GM21447 (cell line): ENCODE measurements around the gene CCNL1.

Experiments
- ATAC-seq: cut with Tn5 transposase; IDR thresholded peaks from one replicate; pipeline ENCODE4 v1.9.1; 2021; ENCODE audit not compliant: unreplicated experiment

The CCNL1 gene

DNA sequence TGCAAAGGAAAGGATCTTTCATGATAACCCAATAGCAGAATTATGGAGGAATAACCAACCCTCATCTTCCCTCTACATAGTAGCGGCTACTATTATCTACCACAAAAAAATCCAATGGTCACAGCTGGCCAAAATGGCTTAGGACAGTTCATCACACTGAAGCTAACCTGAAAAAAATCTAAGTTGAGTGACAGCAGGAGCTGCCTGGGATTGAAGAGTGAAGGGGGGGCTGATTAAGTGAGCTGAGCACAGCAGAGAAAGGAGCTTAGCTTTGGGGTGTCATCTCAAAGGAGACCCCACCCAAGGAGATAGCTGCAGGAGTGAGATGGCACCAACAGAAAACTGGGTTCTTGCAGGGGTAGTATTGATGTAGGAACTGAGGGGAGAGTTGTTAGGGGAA is 33.6 kb downstream of the CCNL1 start:
- no peak for ATAC-seq

DNA sequence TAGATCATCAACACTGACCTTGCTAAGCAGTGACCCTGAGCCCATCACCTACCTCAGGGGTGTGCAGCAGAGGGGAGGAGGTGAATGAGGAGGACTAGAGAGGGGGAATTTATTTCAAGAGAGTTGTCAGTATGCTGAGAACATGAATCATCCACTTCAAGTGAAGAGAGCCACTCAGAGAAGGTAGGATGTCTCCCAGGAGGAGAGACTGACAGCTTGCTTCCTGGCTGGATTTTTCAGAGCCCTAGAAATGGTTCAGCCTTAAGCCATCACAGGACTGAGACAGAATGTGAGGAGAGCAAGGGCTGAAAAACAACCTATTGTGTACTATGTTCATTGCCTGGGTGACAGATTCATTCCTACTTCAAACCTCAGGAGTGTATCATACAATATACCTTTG is 34.8 kb downstream of the CCNL1 start:
- ATAC-seq, result no peak

DNA sequence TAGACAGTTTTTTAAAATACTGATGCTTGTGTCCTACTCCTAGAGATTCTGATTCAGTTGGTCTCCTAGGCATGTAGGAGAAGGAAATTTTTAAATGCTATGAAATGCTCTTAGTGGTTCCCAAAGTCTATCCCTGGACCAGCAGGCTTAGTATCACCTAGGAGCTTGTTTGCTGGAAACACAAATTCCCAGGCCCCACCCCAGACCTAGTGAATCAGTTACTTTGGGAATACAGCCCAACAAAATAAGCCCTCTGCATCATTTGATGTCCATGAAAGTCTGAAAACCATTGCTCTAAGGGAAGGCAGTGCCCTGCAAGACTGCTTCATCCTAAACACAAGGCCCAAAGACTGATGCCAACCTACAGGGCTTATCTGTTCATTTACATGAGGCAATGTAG is 36.3 kb downstream of the CCNL1 start:
- ATAC-seq, result no peak

DNA sequence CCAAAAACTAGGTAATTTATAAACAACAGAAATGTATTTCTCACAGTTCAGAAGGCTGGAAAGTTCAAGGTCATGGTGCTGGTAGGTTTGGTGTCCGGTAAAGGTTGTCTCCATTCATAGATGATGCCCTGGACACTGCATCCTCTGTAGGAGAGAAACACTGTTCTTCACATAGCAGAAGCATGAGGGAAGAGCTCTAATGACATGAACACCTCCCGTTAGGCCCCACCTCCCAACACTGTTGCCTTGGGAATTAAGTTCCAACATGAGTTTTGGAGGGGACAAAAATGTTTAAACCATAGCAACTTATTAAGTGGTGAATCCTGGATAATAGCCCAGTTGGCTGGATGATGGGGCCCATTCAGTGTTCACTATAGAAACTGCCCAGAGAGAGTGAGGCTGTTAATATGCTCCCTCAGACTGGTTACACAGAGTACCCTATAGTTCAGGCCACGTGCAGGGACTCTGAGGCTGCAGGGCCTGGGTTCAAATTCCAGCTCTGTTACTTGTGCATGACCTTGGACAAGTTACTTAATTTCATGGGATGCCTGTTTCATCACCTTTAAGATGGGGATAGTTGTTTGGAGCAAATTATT is 37.0 kb downstream of the CCNL1 start:
- ATAC-seq, result no peak

DNA sequence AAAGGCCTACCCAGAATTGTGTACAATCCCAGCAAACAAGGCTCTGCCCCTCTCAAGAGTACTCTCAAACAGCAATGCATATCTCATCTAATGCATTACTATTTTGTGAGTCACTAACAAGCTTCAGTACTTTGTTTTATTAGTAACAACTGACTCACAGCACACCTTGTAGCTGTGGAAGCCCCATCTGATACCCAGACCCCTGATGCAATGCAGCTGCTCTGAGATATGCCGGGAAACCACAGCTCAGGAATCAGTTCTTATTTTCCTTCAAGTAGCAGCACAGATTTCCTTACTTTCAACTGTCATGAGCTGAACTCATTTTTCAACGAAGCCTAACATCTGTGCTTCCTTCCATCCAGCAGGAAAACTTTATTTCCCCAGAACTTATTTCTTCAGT is 37.8 kb downstream of the CCNL1 start:
- no peak for ATAC-seq

DNA sequence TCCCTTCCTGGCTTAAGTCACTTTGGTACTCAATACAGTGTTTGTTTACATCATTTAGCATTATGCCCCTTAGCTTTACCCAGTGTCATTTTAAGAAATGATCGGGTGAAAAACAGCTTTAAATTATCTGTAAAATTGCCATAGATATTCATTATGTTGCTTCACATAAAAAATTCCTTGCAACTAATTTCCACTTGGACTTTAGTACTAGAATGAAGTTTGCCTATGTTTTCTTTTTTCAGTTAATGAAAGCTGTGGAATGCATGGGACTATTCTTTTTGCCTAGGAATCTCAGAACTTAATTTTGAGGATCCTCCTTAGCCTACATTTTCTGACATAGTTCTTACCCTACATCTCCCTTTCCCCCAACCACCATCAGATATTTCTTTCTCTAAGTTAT is 38.4 kb downstream of the CCNL1 start:
- no peak for ATAC-seq

DNA sequence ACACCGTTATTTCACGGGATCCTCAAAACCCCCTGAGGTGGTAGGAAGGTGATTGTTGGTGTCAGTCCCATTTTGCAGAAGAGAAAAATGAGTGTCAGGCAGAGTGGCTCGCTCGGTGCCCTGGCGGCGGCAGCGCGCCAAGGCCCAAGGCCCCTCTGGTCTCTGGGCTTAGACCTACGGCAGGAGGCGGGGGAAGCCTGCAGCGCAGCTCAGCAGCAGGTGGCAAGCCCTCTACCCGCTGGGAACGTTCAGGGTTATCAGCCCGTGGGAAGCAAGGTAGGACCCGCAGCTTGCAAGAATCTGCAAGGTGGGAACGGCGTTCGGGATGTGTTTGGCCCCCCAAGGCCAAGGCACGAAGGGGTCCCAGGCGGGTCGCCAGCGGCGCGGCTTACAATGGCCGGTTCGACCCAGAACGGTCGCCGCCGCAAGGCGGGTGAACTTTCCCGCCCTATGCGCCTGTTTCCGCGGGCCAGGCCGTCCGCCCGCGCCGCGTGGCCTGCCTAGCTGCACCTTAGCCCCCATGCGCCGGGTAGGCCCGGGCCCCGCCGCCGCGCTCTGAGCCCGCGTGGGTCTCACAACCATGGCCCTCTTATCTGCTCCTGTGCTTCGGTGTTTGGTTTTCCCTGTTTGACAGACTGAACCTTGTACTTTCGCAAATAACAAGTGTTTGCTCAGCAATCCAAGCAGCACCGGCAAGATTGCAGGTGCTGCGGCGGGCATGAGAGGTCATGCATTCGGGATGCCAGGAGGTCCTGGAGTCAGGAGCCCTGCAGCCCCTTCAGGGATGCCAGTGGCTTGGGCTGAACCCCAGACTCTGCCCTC is 39.7 kb downstream of the CCNL1 start:
- no peak for ATAC-seq

DNA sequence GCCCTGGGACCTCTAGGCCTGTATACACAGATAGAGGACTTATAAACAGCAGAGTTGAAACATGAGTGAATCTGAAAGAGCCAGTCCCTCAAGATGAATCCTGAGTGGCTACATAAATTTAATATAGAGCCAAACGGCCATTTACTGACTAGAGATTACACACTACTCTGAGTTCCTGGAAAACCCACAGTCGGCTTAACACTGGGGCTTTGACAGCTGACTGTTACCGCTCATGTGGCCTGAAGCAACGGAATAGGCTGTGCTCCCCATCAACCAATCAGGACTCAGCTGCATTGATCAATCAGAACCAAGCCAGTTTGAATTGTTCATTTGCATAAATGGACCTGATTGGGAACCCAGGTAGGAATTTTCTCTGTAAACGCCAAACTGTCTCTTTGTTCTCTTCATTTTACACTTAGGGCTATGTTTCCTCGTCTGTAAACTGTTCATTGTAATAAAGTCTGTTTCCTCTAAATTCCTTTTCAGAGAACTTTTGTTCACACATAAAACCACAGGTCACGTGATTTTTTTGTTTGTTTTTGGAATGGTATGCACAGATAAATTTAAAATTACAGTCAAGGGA is 40.5 kb downstream of the CCNL1 start:
- no peak for ATAC-seq

DNA sequence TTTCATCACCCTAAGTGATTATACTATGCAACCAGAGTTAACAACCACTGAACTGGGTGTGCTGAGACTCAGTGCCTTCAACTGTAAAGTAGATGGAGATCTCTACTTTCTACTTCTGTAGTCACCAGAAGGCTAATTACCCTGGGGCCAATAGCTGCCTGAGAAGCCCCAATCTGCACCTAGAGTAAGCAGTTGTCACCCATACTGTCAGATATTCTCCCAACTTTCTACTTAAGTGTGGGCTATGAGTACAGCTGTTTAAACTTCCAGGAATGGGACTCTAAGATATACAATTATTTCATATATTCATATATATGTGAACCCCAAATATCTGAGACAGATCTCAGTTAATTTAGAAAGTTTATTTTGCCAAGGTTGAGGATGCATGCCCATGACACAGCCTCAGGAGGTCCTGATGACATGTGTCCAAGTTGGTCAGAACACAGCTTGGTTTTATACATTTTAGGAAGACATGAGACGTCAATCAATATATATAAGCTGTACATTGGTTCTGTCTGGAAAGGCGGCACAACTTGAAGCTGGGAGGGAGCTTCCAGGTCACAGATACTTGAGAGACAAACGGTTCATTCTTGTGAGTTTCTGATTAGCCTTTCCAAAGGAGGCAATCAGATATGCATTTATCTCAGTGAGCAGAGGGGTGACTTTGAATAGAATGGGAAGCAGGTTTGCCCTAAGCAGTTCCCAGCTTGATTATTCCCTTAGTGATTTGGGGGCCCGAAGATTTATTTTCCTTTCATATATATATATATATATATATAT is 41.9 kb downstream of the CCNL1 start:
- ATAC-seq, result no peak

DNA sequence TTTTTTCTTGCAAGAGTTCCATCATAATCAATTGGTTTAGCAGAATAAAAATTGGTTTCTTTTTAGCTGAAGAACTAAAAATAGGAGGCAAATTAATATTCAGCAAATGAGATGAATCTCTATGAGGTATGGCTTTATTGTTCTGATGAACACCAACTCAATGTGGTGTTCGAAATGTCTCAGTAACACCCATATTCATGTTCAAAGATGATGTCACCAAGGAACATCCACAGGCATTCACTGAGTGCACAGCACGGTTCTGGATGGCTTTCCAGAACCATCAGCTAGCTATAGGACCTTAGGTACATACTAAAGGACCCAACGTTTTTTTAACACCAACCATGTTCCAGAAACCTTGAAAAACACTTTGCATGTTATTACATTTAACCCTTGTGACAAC is 42.7 kb downstream of the CCNL1 start:
- ATAC-seq, result no peak

DNA sequence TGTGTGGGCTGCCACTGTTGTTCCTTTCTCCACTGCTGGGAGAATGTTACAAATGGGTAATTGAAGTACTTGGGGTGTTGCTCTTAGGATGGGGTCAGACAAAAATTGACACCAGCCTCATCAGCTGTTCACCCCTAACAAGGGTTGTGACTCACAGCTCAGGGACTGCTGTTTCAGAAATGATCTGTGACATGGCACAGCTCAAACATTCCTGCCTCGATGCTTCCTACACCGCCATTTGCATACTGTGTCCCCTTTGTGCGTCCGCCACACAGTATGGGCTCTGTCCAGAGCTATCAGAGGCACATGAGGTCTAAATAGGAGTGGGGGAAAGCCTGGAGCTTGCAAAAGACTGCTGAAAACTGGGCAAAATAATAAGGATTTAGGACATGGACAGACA is 43.9 kb downstream of the CCNL1 start:
- no peak for ATAC-seq

DNA sequence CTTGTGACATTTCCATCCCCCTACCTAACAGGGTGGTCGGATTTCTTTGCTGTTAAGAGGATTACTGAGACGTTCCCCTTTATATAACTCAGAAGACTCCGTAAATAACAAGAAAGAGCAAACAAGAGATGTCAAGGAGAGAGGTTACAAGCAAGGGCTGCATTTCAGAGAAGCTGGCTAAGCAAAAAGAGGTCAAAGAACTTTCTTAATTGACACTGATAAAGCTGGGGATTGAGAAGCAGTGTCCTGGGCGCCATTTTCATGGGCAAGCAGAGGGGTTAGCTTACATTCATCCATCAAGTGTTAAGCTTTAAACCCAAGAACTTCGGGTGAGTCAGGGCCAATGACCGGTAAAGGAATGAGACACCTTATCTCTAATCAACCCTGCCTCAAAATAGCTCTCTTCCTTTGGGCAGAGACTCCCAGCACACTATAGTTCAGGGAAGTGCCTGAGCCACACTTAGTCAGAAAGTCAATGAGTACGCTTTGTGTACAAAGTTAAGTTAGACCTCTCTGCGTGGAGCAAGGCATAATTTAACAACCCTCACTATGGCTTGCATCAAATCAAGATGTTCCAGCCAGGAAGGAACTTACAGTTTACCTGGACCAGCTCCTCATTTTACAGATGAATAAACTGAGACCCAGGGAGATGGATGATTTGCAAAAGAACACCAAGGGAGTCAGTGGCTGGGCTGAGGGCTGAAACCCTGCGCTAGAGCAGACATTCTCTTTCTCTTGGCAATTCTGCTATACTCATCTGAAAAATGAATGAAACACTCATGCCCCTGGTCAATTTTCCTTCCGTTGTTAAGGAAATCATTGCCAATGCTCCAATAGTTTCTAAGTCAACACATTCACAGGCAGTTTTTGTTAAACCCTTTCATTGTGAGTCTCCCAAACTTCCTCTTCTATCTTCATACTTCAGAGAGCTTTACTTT is 44.6 kb downstream of the CCNL1 start:
- ATAC-seq, result no peak

DNA sequence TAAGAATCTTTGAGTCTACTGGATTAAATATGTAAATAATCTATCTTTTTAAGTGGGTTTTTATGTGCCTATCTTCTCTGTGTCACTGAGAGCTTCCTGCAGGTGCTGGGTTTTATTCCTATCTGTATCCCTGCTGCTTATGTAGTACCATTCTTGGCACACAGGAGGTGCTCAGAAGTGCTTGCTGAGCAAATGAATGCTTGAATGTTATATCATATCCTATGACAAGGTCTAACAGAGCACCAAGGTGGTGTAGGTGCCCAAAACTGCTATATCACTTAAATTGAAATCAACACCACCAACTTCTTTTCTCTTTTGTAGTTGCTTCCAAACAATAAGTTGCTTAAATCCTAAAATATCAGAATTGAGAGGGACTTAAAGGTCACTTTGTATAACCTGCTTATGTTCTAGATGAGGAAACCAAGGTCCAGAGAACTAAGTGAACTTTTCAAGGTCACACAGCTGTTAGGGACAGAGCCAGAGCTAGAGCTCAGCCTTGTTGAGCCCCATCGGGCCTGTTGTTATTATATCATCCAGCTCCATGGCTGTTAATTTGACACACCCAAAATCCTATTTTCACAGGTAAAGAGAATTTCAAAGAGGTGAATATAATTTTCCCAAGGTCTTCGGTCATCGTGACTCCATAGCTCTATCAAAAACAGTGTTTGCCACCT is 46.0 kb downstream of the CCNL1 start:
- no peak for ATAC-seq

DNA sequence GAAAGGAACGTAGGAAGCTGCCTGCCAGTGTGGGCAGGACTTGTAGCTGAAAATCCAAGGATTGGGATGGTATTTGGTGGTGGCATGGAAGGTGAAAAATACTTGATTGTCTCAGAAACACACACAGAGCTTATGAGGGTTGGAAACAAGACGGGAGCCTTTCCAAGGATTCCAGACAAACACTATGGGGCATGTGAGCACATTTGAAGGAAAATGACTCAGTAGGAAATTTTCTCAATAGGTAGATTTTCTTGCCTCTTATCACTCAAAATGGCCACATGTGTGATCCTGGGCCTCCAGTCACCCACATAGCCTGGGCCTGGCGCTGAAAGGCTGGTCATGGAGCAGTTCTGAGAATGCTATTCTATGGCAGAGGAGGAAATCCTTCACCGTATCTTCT is 47.4 kb downstream of the CCNL1 start:
- ATAC-seq, result no peak

DNA sequence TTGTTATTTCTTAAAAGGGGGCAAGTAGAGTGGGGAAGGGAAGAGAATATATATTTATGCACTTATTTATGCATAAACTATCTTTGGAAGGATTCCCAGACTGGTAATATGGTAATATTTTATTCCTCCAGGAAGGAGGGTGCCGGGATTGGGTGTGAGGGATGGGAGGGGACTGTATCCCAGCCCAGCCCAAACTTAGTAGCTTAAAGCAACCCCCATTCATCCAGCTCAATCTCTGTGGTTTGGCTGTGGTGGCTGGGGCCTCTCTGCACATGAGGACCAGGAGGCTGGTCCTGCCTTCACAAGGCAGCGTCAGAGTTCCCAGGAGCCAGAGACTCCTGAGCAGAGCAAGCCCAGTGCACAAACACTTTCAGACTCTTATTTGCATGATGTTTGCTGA is 48.4 kb downstream of the CCNL1 start:
- ATAC-seq, result no peak

DNA sequence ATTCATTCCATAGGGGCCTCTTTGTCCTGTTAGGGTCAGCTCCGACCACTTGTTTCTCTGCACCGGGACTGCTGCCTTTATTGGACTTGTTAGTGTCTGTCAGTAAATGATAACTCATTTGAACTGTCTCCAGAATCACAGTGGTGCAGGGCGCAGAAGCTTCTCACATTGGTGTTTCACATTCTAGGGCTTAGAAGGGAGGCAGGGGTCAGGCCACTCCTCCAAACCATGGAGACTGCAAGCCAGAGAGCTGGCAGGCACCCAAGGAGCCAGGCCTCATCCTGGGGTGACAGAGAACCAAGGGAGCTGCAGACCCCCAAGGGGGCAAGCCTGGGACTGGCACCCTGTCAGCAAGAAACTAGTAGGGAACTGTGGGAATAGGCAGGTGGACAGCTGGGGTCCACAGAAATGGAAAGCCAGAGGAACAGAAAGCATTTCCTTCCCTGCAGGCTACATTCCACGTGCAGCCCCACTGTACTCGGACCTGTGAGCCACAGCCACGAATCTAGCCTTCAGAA is 49.1 kb downstream of the CCNL1 start:
- no peak for ATAC-seq

DNA sequence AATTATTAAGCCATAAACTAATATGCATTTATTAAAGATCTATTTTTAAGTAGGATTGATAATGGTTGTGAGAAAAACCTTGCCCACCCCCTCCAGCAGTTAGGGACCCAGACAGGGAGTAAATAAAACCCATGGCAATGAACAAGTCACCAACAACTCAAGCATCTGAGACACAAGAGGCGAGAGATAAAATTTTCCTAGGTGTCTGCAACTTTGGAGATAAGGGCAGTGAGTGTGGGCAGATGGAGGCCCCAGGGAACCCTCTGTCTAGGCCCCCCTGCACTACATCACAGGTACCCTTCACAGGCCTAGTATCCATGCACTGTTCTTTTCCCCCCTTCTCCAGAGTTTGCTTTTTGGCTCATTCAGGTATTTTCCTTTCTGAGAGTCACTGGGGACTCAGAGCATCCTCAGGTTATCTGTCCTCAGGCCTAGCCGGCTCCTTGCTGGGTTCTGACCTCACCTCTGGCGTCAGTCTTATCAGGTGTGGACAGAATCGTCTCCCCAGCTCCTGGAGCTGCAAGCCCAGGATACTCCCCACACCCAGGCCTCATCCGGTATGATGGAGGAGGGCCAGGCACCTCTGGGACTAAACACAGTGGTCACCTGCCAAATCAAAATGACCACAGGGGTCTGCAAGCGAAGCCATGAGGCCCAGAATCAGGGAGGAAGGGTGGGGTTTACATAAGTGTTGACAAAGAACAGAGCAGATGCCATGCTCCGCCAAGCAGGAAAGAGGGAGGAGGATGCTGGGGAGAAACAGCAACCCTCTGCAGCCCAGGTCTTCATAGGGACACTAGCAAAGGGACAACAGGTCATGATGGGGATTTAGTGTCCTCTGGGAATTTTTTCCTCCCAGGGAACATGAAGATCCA is 50.4 kb downstream of the CCNL1 start:
- no peak for ATAC-seq

DNA sequence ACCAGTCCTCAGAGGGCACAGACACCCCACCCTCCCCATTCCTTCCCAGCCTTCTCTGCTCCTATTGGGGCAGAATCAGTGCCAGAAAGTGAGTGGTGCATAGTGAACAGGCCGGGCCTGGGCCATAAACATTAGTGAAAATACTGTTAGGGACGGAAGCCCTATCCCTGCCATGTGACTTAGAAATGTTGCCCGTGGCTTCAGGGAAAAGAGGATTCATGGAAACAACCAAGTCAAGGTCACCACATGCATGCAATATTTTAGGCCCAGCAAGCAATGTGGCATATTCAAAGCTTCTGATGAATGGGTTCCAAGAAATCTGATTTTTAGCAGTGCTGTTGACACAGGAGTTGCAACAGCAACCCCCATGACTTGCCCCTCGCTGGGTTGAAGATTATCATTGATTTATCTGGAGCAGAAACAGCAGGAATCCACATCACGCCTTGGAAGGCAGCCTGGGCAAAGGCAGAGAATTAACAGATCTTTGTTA is 52.3 kb downstream of the CCNL1 start:
- ATAC-seq, result no peak

DNA sequence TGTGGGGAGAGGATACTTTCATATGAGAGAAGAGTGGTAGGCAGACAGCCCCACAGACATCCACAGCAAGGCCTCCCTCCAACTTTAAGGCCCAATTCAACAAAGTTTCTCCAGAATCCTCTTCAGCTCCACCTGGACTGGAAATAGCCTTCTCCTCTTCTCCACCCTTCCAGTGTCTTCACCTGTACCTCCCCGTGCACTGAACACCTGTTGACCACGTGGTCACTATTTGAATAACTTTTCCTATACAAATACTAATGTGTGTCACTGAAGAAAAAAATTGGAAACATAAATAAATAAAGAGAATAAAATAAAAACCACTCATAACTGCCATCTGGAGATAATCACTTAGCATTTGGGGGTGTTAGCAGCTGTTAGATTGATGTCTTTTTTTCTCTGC is 52.9 kb downstream of the CCNL1 start:
- no peak for ATAC-seq
